Endodermal cell (in vitro differentiated cells): ENCODE results near the gene SLC24A3. TPM values are rescaled to one million over a fixed set of nuclear protein-coding genes. Genes with fewer than 3 reads are reported as not detected.

ENCODE experiments used
- DNase-seq: peaks from one replicate; pipeline ENCODE4 v3.0.0-alpha.2; 2017
- H3K27ac ChIP-seq: 2 replicates; pipeline ENCODE4 v1.5.1; 2013; ENCODE audit warnings: mild to moderate bottlenecking, low read depth, low read length, moderate library complexity
- H3K27me3 ChIP-seq: 2 replicates; pipeline ENCODE4 v1.6.1; 2013; ENCODE audit warnings: mild to moderate bottlenecking, low read length, moderate library complexity; ENCODE audit not compliant: insufficient read depth, control insufficient read depth, poor library complexity, severe bottlenecking
- H3K36me3 ChIP-seq: 2 replicates; pipeline ENCODE4 v1.7.0; 2013; ENCODE audit warnings: mild to moderate bottlenecking, low read length, moderate library complexity; ENCODE audit not compliant: control insufficient read depth, insufficient read depth
- H3K4me1 ChIP-seq: one replicate; pipeline ENCODE4 v1.7.0; 2013; ENCODE audit warnings: low read length; ENCODE audit not compliant: control insufficient read depth, insufficient read depth
- H3K4me3 ChIP-seq: 2 replicates; pipeline ENCODE4 v1.5.1; 2013; ENCODE audit warnings: mild to moderate bottlenecking, low read length, moderate library complexity
- H3K9ac ChIP-seq: 2 replicates; pipeline ENCODE4 v1.6.1; 2013; ENCODE audit warnings: mild to moderate bottlenecking, low read length, moderate library complexity; ENCODE audit not compliant: poor library complexity, severe bottlenecking; ENCODE audit errors: extremely low read depth
- H3K9me3 ChIP-seq: 2 replicates; pipeline ENCODE4 v1.6.1; 2013; ENCODE audit warnings: mild to moderate bottlenecking, low read length, moderate library complexity; ENCODE audit not compliant: control insufficient read depth
- H3K27ac Mint-ChIP-seq: 2 replicates; pipeline ENCODE4 v1.8.0; 2020; ENCODE audit warnings: mixed read lengths
- H3K27me3 Mint-ChIP-seq: 2 replicates; pipeline ENCODE4 v1.8.0; 2021; ENCODE audit warnings: mild to moderate bottlenecking, mixed read lengths; ENCODE audit not compliant: insufficient read depth
- H3K36me3 Mint-ChIP-seq: 2 replicates; pipeline ENCODE4 v1.8.0; 2020; ENCODE audit warnings: low read depth, mixed read lengths
- H3K4me1 Mint-ChIP-seq: 2 replicates; pipeline ENCODE4 v1.8.0; 2020; ENCODE audit warnings: mixed read lengths
- H3K4me3 Mint-ChIP-seq: 2 replicates; pipeline ENCODE4 v1.8.0; 2020; ENCODE audit warnings: mild to moderate bottlenecking, moderate library complexity, mixed read lengths
- H3K9me3 Mint-ChIP-seq: 2 replicates; pipeline ENCODE4 v1.8.0; 2020; ENCODE audit warnings: mild to moderate bottlenecking, mixed read lengths
- WGBS, 2 experiments: methylation state at CpG; one replicate each; pipeline versions ENCODE4 v1.1.5 to v1.1.7; 2013; ENCODE audit warnings: missing lambda C conversion rate in 2 of 2, mixed read lengths in 1 of 2; ENCODE audit not compliant: insufficient coverage in 1 of 2, insufficient read length in 1 of 2; 5-methylcytosine and 5-hydroxymethylcytosine counted together
- total RNA-seq, 2 donors: library from RNA; stranded (reverse); fragmentation: NEBNext Ultra II Directional in 1 of 2; extraction: Animal tissue kit (Norgen Biotek cat#: 25700) in 1 of 2; gene quantifications; 2 replicates in 1 of 2; 3 replicates in 1 of 2; pipeline ENCODE4 v1.2.1, GENCODE V29; 2021
- TF ChIP-seq, protein P1 (sequence below): fragments of 200-600 bp; sonication (generic); conservative IDR thresholded peaks from 2 replicates; pipeline ENCODE4 v1.5.0; 2021; ENCODE audit warnings: antibody characterized with exemption, mild to moderate bottlenecking

The SLC24A3 gene
- total RNA-seq, 2 donors from 2014 or later: 1.5 to 1.8 TPM

DNA sequence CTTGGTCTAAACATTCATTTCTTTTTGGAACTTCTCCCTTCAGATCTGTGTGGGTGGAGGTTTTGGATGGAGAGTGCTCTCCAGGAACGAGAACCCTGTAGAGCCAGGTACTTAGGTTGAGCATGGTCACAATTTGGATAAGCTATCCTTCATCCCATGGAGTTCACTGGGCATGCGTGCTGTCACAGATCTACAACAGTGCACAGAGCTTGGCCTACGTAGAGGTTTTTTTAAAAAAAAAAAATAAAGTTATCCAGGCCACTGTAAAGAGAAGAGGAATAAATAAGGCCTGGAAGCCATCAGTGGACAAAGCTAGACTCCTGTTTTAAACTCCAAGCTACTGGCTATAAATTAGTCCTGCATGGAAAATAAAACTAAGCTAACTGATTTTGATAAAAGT is 165.6 kb downstream of the SLC24A3 start:
- H3K36me3 ChIP-seq: no peaks in the 10 kb centered on the region
- WGBS, 2 experiments: 89 to 100% methylated on average over 1 to 3 of the region's 3 CpGs
- no peak overlapping the region for H3K4me3 ChIP-seq
- no peak for DNase-seq
- Mint-ChIP-seq H3K4me3 (no peak overlapping the region), H3K4me1 (no peaks in the 10 kb centered on the region), H3K36me3 (no peaks in the 10 kb centered on the region), H3K27ac (no peak overlapping the region), H3K27me3 (peaks cover 2% of the 10 kb centered on the region), H3K9me3 (no peaks in the 10 kb centered on the region)
- no peak overlapping the region for H3K27ac ChIP-seq
- no peaks in the 10 kb centered on the region for H3K27me3 ChIP-seq
- H3K9ac ChIP-seq: no peak overlapping the region
- H3K4me1 ChIP-seq: no peaks in the 10 kb centered on the region
- TF ChIP-seq, protein P1, sequence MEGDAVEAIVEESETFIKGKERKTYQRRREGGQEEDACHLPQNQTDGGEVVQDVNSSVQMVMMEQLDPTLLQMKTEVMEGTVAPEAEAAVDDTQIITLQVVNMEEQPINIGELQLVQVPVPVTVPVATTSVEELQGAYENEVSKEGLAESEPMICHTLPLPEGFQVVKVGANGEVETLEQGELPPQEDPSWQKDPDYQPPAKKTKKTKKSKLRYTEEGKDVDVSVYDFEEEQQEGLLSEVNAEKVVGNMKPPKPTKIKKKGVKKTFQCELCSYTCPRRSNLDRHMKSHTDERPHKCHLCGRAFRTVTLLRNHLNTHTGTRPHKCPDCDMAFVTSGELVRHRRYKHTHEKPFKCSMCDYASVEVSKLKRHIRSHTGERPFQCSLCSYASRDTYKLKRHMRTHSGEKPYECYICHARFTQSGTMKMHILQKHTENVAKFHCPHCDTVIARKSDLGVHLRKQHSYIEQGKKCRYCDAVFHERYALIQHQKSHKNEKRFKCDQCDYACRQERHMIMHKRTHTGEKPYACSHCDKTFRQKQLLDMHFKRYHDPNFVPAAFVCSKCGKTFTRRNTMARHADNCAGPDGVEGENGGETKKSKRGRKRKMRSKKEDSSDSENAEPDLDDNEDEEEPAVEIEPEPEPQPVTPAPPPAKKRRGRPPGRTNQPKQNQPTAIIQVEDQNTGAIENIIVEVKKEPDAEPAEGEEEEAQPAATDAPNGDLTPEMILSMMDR: no peak
- no peaks in the 10 kb centered on the region for H3K9me3 ChIP-seq

DNA sequence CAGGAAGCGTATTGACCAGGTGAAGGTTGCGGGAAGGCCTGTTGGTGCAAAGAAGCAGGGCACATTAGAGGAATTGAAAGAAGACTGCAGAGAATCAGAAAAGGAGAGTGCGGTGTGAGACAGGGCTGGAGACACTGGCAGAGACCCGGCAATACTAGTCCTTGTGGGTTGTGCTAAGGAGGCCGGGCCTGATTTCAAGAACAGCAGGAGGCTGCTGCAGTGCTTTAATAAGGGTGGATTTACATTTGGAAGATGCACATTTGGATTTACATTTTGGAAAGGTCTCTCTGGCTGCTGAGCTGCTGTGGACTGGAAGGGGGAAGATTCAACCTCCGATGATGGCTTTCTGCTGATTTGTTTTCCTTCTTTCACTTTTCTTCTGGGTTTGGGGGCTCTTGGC is 167.8 kb downstream of the SLC24A3 start:
- Histone ChIP-seq H3K9ac (no peak overlapping the region), H3K36me3 (no peaks in the 10 kb centered on the region), H3K27me3 (no peaks in the 10 kb centered on the region), H3K9me3 (no peaks in the 10 kb centered on the region), H3K4me1 (no peaks in the 10 kb centered on the region), H3K4me3 (no peak overlapping the region), H3K27ac (no peak overlapping the region)
- Mint-ChIP-seq H3K4me1 (no peaks in the 10 kb centered on the region), H3K36me3 (no peaks in the 10 kb centered on the region), H3K27ac (no peak overlapping the region), H3K4me3 (no peak overlapping the region), H3K27me3 (no peaks in the 10 kb centered on the region), H3K9me3 (no peaks in the 10 kb centered on the region)
- TF ChIP-seq, protein P1: no peak
- 81 to 100% methylated on average over 2 to 6 of the region's 6 CpGs for WGBS, 2 experiments
- DNase-seq: no peak

- Mint-ChIP-seq H3K27ac (no peak overlapping the region), H3K9me3 (no peaks in the 10 kb centered on the region), H3K27me3 (no peaks in the 10 kb centered on the region), H3K4me1 (no peaks in the 10 kb centered on the region), H3K4me3 (no peak overlapping the region), H3K36me3 (no peaks in the 10 kb centered on the region)
- Histone ChIP-seq H3K9me3 (no peaks in the 10 kb centered on the region), H3K27ac (no peak overlapping the region), H3K9ac (no peak overlapping the region), H3K36me3 (no peaks in the 10 kb centered on the region), H3K4me1 (no peaks in the 10 kb centered on the region), H3K27me3 (no peaks in the 10 kb centered on the region), H3K4me3 (no peak overlapping the region)
- 87 to 91% methylated on average over 9 to 10 of the region's 10 CpGs for WGBS, 2 experiments
- TF ChIP-seq, protein P1: no peak
- no peak for DNase-seq
These were observed 169.5 kb downstream of the SLC24A3 start for GRCh38 chr20:19381947-19382346.
